K562 (cell line): ENCODE measurements around the gene POLR3H. TPM values are rescaled to one million over a fixed set of nuclear protein-coding genes. Genes with fewer than 3 reads are reported as not detected.

Experiments used
- ATAC-seq: fragments of 200-7000 bp; cut with Tn5 transposase; 3 replicates; pipeline ENCODE4 v1.9.1; 2020; ENCODE audit warnings: moderate library complexity
- BruUV-seq: library from RNA; stranded (reverse); fragments of 400-500 nt; replicated peaks from 2 replicates; lab custom pipeline; 2021; lab: Mats Ljungman, UMichigan
- CTCF ChIA-PET: fragments of 300-600 bp; formaldehyde crosslinking; extraction: SDS; loops from one replicate; lab custom pipeline; 2021; ENCODE audit warnings: low intra/inter-chr PET ratio; lab: Yijun Ruan, JAX
- POLR2A ChIA-PET: fragments of 300-600, 350-650 bp; sonication (Branson Sonifier 250); formaldehyde crosslinking; extraction: SDS; loops from one replicate; lab custom pipeline; 2021; ENCODE audit warnings: antibody characterized with exemption, inconsistent platforms; lab: Yijun Ruan, JAX
- DNase-seq, 4 experiments: peaks; one replicate each; pipeline versions ENCODE4 v3.0.0 to v3.0.0-alpha.2; 2011 to 2018; ENCODE audit warnings: low spot score in 3 of 4, mixed read lengths in 3 of 4; ENCODE audit errors: extremely low read depth in 1 of 4
- FAIRE-seq: peaks from 2 replicates; lab custom pipeline; 2011; peaks lifted over from hg19 to GRCh38; lab: Jason Lieb, UNC
- H2AFZ ChIP-seq: 2 replicates; pipeline ENCODE4 v1.6.0; 2011; ENCODE audit warnings: low read depth, low read length, control low read depth, inconsistent platforms
- H3K27ac ChIP-seq: fragments of 200-600 bp; 3 replicates; pipeline ENCODE4 v1.8.0; 2011; ENCODE audit warnings: low read depth, mild to moderate bottlenecking, control low read depth, inconsistent platforms, low read length, moderate library complexity, mixed read lengths; ENCODE audit errors: extremely low read depth
- H3K27me3 ChIP-seq, 2 experiments: fragments of 300-600 bp in 1 of 2; 2 replicates in 1 of 2; 3 replicates in 1 of 2; pipeline versions ENCODE4 v1.6.0 to v1.8.0; 2011; ENCODE audit warnings: inconsistent platforms in 2 of 2, low read length in 2 of 2, mild to moderate bottlenecking in 1 of 2, mixed read lengths in 1 of 2, moderate library complexity in 1 of 2; ENCODE audit not compliant: control insufficient read depth in 2 of 2, insufficient read depth in 2 of 2
- H3K36me3 ChIP-seq: fragments of 300-600 bp; 3 replicates; pipeline ENCODE4 v1.8.0; 2011; ENCODE audit warnings: mild to moderate bottlenecking, low read length, inconsistent platforms; ENCODE audit not compliant: control insufficient read depth, insufficient read depth
- H3K4me1 ChIP-seq, 2 experiments: fragments of 200-600 bp in 1 of 2; replicated peaks in 1 of 2; 2 replicates in 1 of 2; 3 replicates in 1 of 2; pipeline versions ENCODE4 v1.5.1 to v1.8.0; 2011; ENCODE audit warnings: inconsistent platforms in 2 of 2, low read length in 2 of 2, mild to moderate bottlenecking in 1 of 2, mixed read lengths in 1 of 2, moderate library complexity in 1 of 2; ENCODE audit not compliant: control insufficient read depth in 2 of 2, insufficient read depth in 2 of 2
- H3K4me2 ChIP-seq: 2 replicates; pipeline ENCODE4 v1.6.1; 2011; ENCODE audit warnings: low read length, control low read depth, inconsistent platforms, mixed read lengths; ENCODE audit not compliant: insufficient read depth
- H3K4me3 ChIP-seq: fragments of 200-600 bp; sonication (generic), shearing (Covaris generic); 2 replicates; pipeline ENCODE4 v1.5.1; 2016; ENCODE audit warnings: control low read depth, inconsistent platforms
- H3K79me2 ChIP-seq: fragments of 200-600 bp; 3 replicates; pipeline ENCODE4 v1.8.0; 2011; ENCODE audit warnings: low read length, inconsistent platforms; ENCODE audit not compliant: control insufficient read depth, insufficient read depth
- H3K9ac ChIP-seq, 2 experiments: 2 replicates each; pipeline versions ENCODE4 v1.6.0 to v1.6.1; 2011; ENCODE audit warnings: low read depth in 2 of 2, low read length in 2 of 2, control low read depth in 1 of 2, inconsistent platforms in 1 of 2, mild to moderate bottlenecking in 1 of 2, mixed read lengths in 1 of 2; ENCODE audit not compliant: insufficient read depth in 1 of 2
- H3K9me1 ChIP-seq: one replicate; pipeline ENCODE4 v1.6.0; 2011; ENCODE audit warnings: inconsistent platforms, mild to moderate bottlenecking, low read length, moderate library complexity; ENCODE audit not compliant: control insufficient read depth, insufficient read depth
- H3K9me3 ChIP-seq: replicated peaks from 2 replicates; pipeline ENCODE4 v1.5.1; 2011; ENCODE audit warnings: low read depth, low read length, inconsistent platforms; ENCODE audit not compliant: control insufficient read depth, insufficient read depth
- H4K20me1 ChIP-seq: replicated peaks from 2 replicates; pipeline ENCODE4 v1.6.1; 2011; ENCODE audit warnings: low read length, inconsistent platforms, mixed read lengths; ENCODE audit not compliant: control insufficient read depth, insufficient read depth
- ARID1B ChIP-seq: fragments of 450-650 bp; IDR thresholded peaks from 2 replicates; pipeline ENCODE4 v1.6.1; 2016; ENCODE audit warnings: antibody characterized with exemption, mild to moderate bottlenecking, inconsistent platforms
- BRD9 ChIP-seq: fragments of 450-650 bp; IDR thresholded peaks from 2 replicates; pipeline ENCODE4 v1.6.1; 2018; ENCODE audit warnings: low read depth; ENCODE audit not compliant: partially characterized antibody
- CBFA2T2 ChIP-seq: fragments of 450-650 bp; conservative IDR thresholded peaks from 2 replicates; pipeline ENCODE4 v1.6.1; 2017; ENCODE audit warnings: mild to moderate bottlenecking
- CBX8 ChIP-seq: fragments of 200-600 bp; sonication (generic); IDR thresholded peaks from 2 replicates; pipeline ENCODE4 v1.6.1; 2012; ENCODE audit warnings: borderline replicate concordance, mixed run types, low read depth, mild to moderate bottlenecking, moderate library complexity, mixed read lengths, low read length, control low read depth, inconsistent platforms; ENCODE audit not compliant: poor library complexity, severe bottlenecking; ENCODE audit errors: extremely low read depth
- CREB3L1 ChIP-seq: fragments of 450-650 bp; IDR thresholded peaks from 2 replicates; pipeline ENCODE4 v1.6.1; 2014; ENCODE audit warnings: low read depth, mild to moderate bottlenecking, moderate library complexity, borderline replicate concordance
- EP300 ChIP-seq: IDR thresholded peaks from 2 replicates; pipeline ENCODE4 v1.6.1; 2012; ENCODE audit warnings: low read length, improper control_type of control experiment
- EWSR1 ChIP-seq: fragments of 450-650 bp; IDR thresholded peaks from 2 replicates; pipeline ENCODE4 v1.6.1; 2018; ENCODE audit warnings: borderline replicate concordance, mild to moderate bottlenecking, low read depth, moderate library complexity; ENCODE audit not compliant: partially characterized antibody
- FOXM1 ChIP-seq, 2 experiments: fragments of 450-650 bp in 1 of 2; sonication (generic) in 1 of 2; formaldehyde crosslinking in 1 of 2; IDR thresholded peaks; 2 replicates each; pipeline versions ENCODE4 v1.6.1 to v1.9.0; 2017 to 2022; ENCODE audit warnings: low read depth in 2 of 2, mild to moderate bottlenecking in 2 of 2, missing genetic modification reagents in 1 of 2, moderate library complexity in 1 of 2
- HCFC1 ChIP-seq: IDR thresholded peaks from 2 replicates; pipeline ENCODE4 v1.6.1; 2012; ENCODE audit warnings: low read depth, low read length, improper control_type of control experiment
- MEF2D ChIP-seq: conservative IDR thresholded peaks from 2 replicates; pipeline ENCODE4 v1.6.1; 2016; ENCODE audit warnings: low read depth, missing genetic modification characterization, missing compliant biosample characterization
- NELFE ChIP-seq: IDR thresholded peaks from 2 replicates; pipeline ENCODE4 v1.6.1; 2011; ENCODE audit warnings: mild to moderate bottlenecking; ENCODE audit not compliant: insufficient read depth, insufficient read length
- POLR2AphosphoS5 ChIP-seq: IDR thresholded peaks from 2 replicates; pipeline ENCODE4 v1.6.1; 2011; ENCODE audit warnings: mild to moderate bottlenecking, low read depth, low read length, moderate library complexity; ENCODE audit not compliant: control insufficient read depth, insufficient read depth
- RBM34 ChIP-seq: fragments of 200-400 bp; formaldehyde crosslinking; IDR thresholded peaks from 2 replicates; pipeline ENCODE4 v1.6.1; 2018; ENCODE audit warnings: low read length, borderline replicate concordance; ENCODE audit not compliant: insufficient read depth
- SREBF1 ChIP-seq: fragments of 150-350 bp; IDR thresholded peaks from 2 replicates; pipeline ENCODE4 v1.6.1; 2014; ENCODE audit warnings: antibody characterized with exemption, low read depth, low read length, borderline replicate concordance
- TCF3 ChIP-seq: sonication (generic); formaldehyde crosslinking; IDR thresholded peaks from 2 replicates; pipeline ENCODE4 v1.4.0; 2020; ENCODE audit warnings: mild to moderate bottlenecking, missing genetic modification reagents
- TEAD4 ChIP-seq, 2 experiments: sonication (generic) in 1 of 2; formaldehyde crosslinking in 1 of 2; IDR thresholded peaks; 2 replicates each; pipeline versions ENCODE4 v1.6.1 to v1.8.0; 2012 to 2022; ENCODE audit warnings: borderline replicate concordance in 1 of 2, inconsistent platforms in 1 of 2, low read length in 1 of 2, mild to moderate bottlenecking in 1 of 2, missing genetic modification reagents in 1 of 2
- TRIM24 ChIP-seq, 2 experiments: fragments of 450-650 bp; IDR thresholded peaks; 2 replicates each; pipeline ENCODE4 v1.6.1; 2016
- ZBTB12 ChIP-seq: fragments of 250-450 bp; sonication (Bioruptor Pico); IDR thresholded peaks from 2 replicates; pipeline ENCODE4 v1.4.0; 2020
- WGBS: fragments of 100-300 bp; shearing (Covaris generic); methylation state at CpG from one replicate; pipeline ENCODE4 v1.1.6; 2016; ENCODE audit warnings: low coverage, mixed read lengths; ENCODE audit not compliant: insufficient coverage; ENCODE audit errors: missing lambda C conversion rate; 5-methylcytosine and 5-hydroxymethylcytosine counted together
- in situ Hi-C: fragments of 300-500 bp; cut with MboI; formaldehyde crosslinking; loops from 4 replicates; pipeline ENCODE4 v1.15.0; 2018; ENCODE audit warnings: inconsistent platforms, mixed read lengths
- intact Hi-C: fragments of 100-400 bp; cut with micrococcal nuclease; formaldehyde crosslinking; loops from 2 replicates; pipeline ENCODE4 v1.14.2; 2022
- polyA plus RNA-seq, 8 experiments: library from polyadenylated mRNA; depleted of rRNA in 4 of 8; stranded (reverse) in 5 of 8; unstranded in 3 of 8; fragments of >200 nt; fragmentation: Nextera tagmentation in 2 of 8; fragmentation: Illumina TruSeq in 1 of 8; extraction: Ambion mirVana in 2 of 8; extraction: Trizol in 1 of 8; gene quantifications; 2 replicates each; pipeline versions ENCODE4 v1.2.1 to v1.2.3, GENCODE V29; 2011 to 2014; ENCODE audit warnings: inconsistent platforms in 1 of 8, missing spikeins in 1 of 8
- total RNA-seq, 7 experiments: library from RNA; depleted of rRNA in 6 of 7; stranded (reverse); fragments of >200 nt in 6 of 7; fragmentation: Illumina TruSeq in 2 of 7; extraction: Trizol in 2 of 7; gene quantifications; 2 replicates each; pipeline versions ENCODE4 v1.2.1 to v1.2.3, GENCODE V29; 2011 to 2021; ENCODE audit warnings: low replicate concordance in 1 of 7

POLR3H gene
- total and polyA plus RNA-seq, 9 of the 15 experiments (the other 6 are each of a cell fraction or from before 2014, with no cell fraction given), result 5.3 to 48.4 (median 22.2) TPM

- Histone ChIP-seq H3K36me3 (peaks cover 50% of the 10 kb centered on the region), H3K4me1 (peaks cover 32 to 42% of the 10 kb centered on the region in 2 experiments; a peak in 4 of 5 replicates), H2AFZ (no peak overlapping the region), H4K20me1 (peaks cover 22% of the 10 kb centered on the region), H3K27me3 (no peaks in the 10 kb centered on the region), H3K4me3 (no peak overlapping the region), H3K4me2 (peak overlapping the region; percentile 51), H3K9ac (peak overlapping the region; percentile 15 to 48; a peak in 3 of 4 replicates), H3K79me2 (peaks cover 69% of the 10 kb centered on the region), H3K9me1 (peaks cover 3% of the 10 kb centered on the region), H3K9me3 (no peaks in the 10 kb centered on the region), H3K27ac (peak overlapping the region; percentile 63; the same call in 2 of the 3 replicates)
- ATAC-seq (peak; percentile 50), FAIRE-seq (peak; percentile 90), DNase-seq (peak in 2 of 4 experiments; percentile 71 to 80)
- CTCF ChIA-PET, result no interaction called here
- in situ Hi-C loops, result no loop called here
- POLR2A ChIA-PET, result interaction anchor here (0.8 to 1.6 kb wide), 4 partner anchors 11 to 93 kb away, joined by 3 to 5 read pairs (median 3); partner anchors contain the start of genes PMM1 and TOB2
- WGBS, result 13% methylated on average over 3 of the region's 3 CpGs
- no TSS peak for BruUV-seq
- intact Hi-C loops, result loop anchor here (5.0 kb wide), 1 partner anchor 47 kb away; the partner anchor contains the start of gene PMM1
- TF ChIP-seq ZBTB12 (CRISPR knock-in tag), result no peak
- TF ChIP-seq BRD9, result peak; percentile 39
- no peak for TF ChIP-seq NELFE
- 0 out of 4 replicates have a peak, but pooled peaks of 1 of the 2 experiments have one; percentile 14 for TF ChIP-seq TRIM24 (IDR thresholded peaks at IDR 0.05)
- TF ChIP-seq TCF3 (CRISPR knock-in tag), result peak; percentile 85
- TF ChIP-seq HCFC1, result no peak
- peak; percentile 40; the same call in 1 of the 2 replicates for TF ChIP-seq POLR2AphosphoS5
- peak; percentile 11; the same call in 1 of the 2 replicates for TF ChIP-seq FOXM1 (IDR thresholded peaks at IDR 0.05; ENCODE audit: low read depth)
- no peak for TF ChIP-seq FOXM1 (CRISPR knock-in tag; IDR thresholded peaks at IDR 0.05; ENCODE audit: low read depth)
- TF ChIP-seq SREBF1, result no peak
- TF ChIP-seq TEAD4 (IDR thresholded peaks at IDR 0.05; ENCODE audit: low read length), result peak; percentile 64; the same call in 1 of the 2 replicates
- no peak for TF ChIP-seq TEAD4 (CRISPR knock-in tag; IDR thresholded peaks at IDR 0.05; ENCODE audit: borderline replicate concordance)
- TF ChIP-seq EWSR1, result no peak
- TF ChIP-seq CBFA2T2, result peak; percentile 83
- TF ChIP-seq CBX8, result no peak
- no peak for TF ChIP-seq CREB3L1
- no peak for TF ChIP-seq RBM34
- TF ChIP-seq ARID1B, result peak; percentile 82
- peak; percentile 52; the same call in 1 of the 2 replicates for TF ChIP-seq EP300
- TF ChIP-seq MEF2D, result no peak
These were observed 4.3 kb downstream of the POLR3H start for GRCh38 chr22:41540006-41540315.
